H9 (cell line): Measurements from ENCODE around the gene DCUN1D2. TPM values are rescaled to one million over a fixed set of nuclear protein-coding genes. Genes with fewer than 3 reads are reported as not detected.

ENCODE experiments used
- DNase-seq: peaks from one replicate; pipeline ENCODE4 v3.0.0-alpha.2; 2017
- H2AFZ ChIP-seq: one replicate; pipeline ENCODE4 v1.6.1; 2013; ENCODE audit warnings: mild to moderate bottlenecking, low read length, control low read depth, moderate library complexity
- H2AK5ac ChIP-seq: 2 replicates; pipeline ENCODE4 v1.6.1; 2013; ENCODE audit warnings: low read length, control low read depth, mixed read lengths; ENCODE audit not compliant: insufficient read length
- H2BK120ac ChIP-seq: one replicate; pipeline ENCODE4 v1.6.1; 2013; ENCODE audit warnings: low read depth, mild to moderate bottlenecking, low read length, control low read depth, inconsistent platforms; ENCODE audit not compliant: poor library complexity, severe bottlenecking
- H2BK12ac ChIP-seq: 2 replicates; pipeline ENCODE4 v1.6.1; 2013; ENCODE audit warnings: low read length, control low read depth, mixed read lengths, low read depth; ENCODE audit not compliant: insufficient read length
- H2BK15ac ChIP-seq: 2 replicates; pipeline ENCODE4 v1.6.1; 2013; ENCODE audit warnings: low read depth, low read length, control low read depth
- H2BK20ac ChIP-seq: one replicate; pipeline ENCODE4 v1.6.1; 2013; ENCODE audit warnings: low read depth, mild to moderate bottlenecking, low read length, control low read depth, inconsistent platforms; ENCODE audit not compliant: poor library complexity, severe bottlenecking
- H2BK5ac ChIP-seq: 2 replicates; pipeline ENCODE4 v1.6.1; 2013; ENCODE audit warnings: low read length, control low read depth, mixed read lengths; ENCODE audit not compliant: insufficient read length
- H3K14ac ChIP-seq: 2 replicates; pipeline ENCODE4 v1.6.1; 2013; ENCODE audit warnings: low read length, control low read depth; ENCODE audit not compliant: insufficient read depth
- H3K18ac ChIP-seq: 2 replicates; pipeline ENCODE4 v1.6.1; 2013; ENCODE audit warnings: low read depth, mild to moderate bottlenecking, mixed read lengths, low read length, control low read depth; ENCODE audit not compliant: insufficient read length
- H3K23ac ChIP-seq: 2 replicates; pipeline ENCODE4 v1.6.1; 2013; ENCODE audit warnings: low read length, control low read depth, mixed read lengths, low read depth; ENCODE audit not compliant: insufficient read length
- H3K23me2 ChIP-seq: 2 replicates; pipeline ENCODE4 v1.6.1; 2013; ENCODE audit warnings: low read depth, mild to moderate bottlenecking, mixed read lengths, low read length, control low read depth; ENCODE audit not compliant: insufficient read length, poor library complexity, severe bottlenecking
- H3K27ac ChIP-seq: 2 replicates; pipeline ENCODE4 v1.5.1; 2013; ENCODE audit warnings: low read length, control low read depth, mixed read lengths, low read depth; ENCODE audit not compliant: insufficient read length
- H3K27me3 ChIP-seq: 2 replicates; pipeline ENCODE4 v1.6.1; 2013; ENCODE audit warnings: low read length, control low read depth, inconsistent platforms; ENCODE audit not compliant: insufficient read depth
- H3K4ac ChIP-seq: 2 replicates; pipeline ENCODE4 v1.6.1; 2013; ENCODE audit warnings: low read depth, mild to moderate bottlenecking, control low read depth, inconsistent platforms, low read length, moderate library complexity
- H3K4me1 ChIP-seq: 2 replicates; pipeline ENCODE4 v1.6.1; 2013; ENCODE audit warnings: low read length, control low read depth, inconsistent platforms; ENCODE audit not compliant: insufficient read depth
- H3K4me2 ChIP-seq: 2 replicates; pipeline ENCODE4 v1.6.1; 2013; ENCODE audit warnings: low read length, control low read depth, mixed read lengths; ENCODE audit not compliant: insufficient read length, insufficient read depth
- H3K56ac ChIP-seq: 2 replicates; pipeline ENCODE4 v1.6.1; 2013; ENCODE audit warnings: low read depth, mild to moderate bottlenecking, mixed read lengths, low read length, control low read depth; ENCODE audit not compliant: insufficient read length
- H3K79me1 ChIP-seq: 2 replicates; pipeline ENCODE4 v1.6.1; 2013; ENCODE audit warnings: low read depth, mild to moderate bottlenecking, moderate library complexity, low read length, control low read depth, inconsistent platforms; ENCODE audit not compliant: insufficient read depth, poor library complexity, severe bottlenecking
- H3K79me2 ChIP-seq: 2 replicates; pipeline ENCODE4 v1.6.1; 2013; ENCODE audit warnings: low read length, control low read depth, inconsistent platforms; ENCODE audit not compliant: insufficient read depth
- H3K9ac ChIP-seq: 2 replicates; pipeline ENCODE4 v1.6.1; 2013; ENCODE audit warnings: low read length, control low read depth, mixed read lengths; ENCODE audit not compliant: insufficient read length; ENCODE audit errors: extremely low read depth
- H3K9me3 ChIP-seq: one replicate; pipeline ENCODE4 v1.6.1; 2013; ENCODE audit warnings: low read depth, low read length, inconsistent platforms; ENCODE audit not compliant: control insufficient read depth
- H3T11ph ChIP-seq: one replicate; pipeline ENCODE4 v1.6.1; 2013; ENCODE audit warnings: mild to moderate bottlenecking, low read length, control low read depth, inconsistent platforms
- H4K20me1 ChIP-seq: one replicate; pipeline ENCODE4 v1.6.1; 2013; ENCODE audit not compliant: control insufficient read depth, insufficient read length, insufficient read depth
- H4K5ac ChIP-seq: 2 replicates; pipeline ENCODE4 v1.6.1; 2013; ENCODE audit warnings: low read depth, mild to moderate bottlenecking, mixed read lengths, low read length, control low read depth; ENCODE audit not compliant: insufficient read length
- H4K8ac ChIP-seq: replicated peaks from 2 replicates; pipeline ENCODE4 v1.6.1; 2013; ENCODE audit warnings: low read length, control low read depth, mixed read lengths, low read depth; ENCODE audit not compliant: insufficient read length
- H4K91ac ChIP-seq: 2 replicates; pipeline ENCODE4 v1.6.1; 2013; ENCODE audit warnings: low read depth, mild to moderate bottlenecking, moderate library complexity, mixed read lengths, low read length, control low read depth; ENCODE audit not compliant: insufficient read length
- H3K27ac Mint-ChIP-seq, 3 experiments: 2 replicates in 2 of 3; 3 replicates in 1 of 3; pipeline ENCODE4 v1.8.0; 2020 to 2021; ENCODE audit warnings: mixed read lengths in 3 of 3, mild to moderate bottlenecking in 1 of 3, moderate library complexity in 1 of 3
- H3K27me3 Mint-ChIP-seq: 2 replicates; pipeline ENCODE4 v1.8.0; 2021; ENCODE audit warnings: low read depth, mild to moderate bottlenecking, moderate library complexity, mixed read lengths
- H3K36me3 Mint-ChIP-seq, 3 experiments: 2 replicates in 2 of 3; 3 replicates in 1 of 3; pipeline ENCODE4 v1.8.0; 2020 to 2021; ENCODE audit warnings: low read depth in 3 of 3, mixed read lengths in 3 of 3; ENCODE audit not compliant: insufficient read depth in 1 of 3
- H3K4me1 Mint-ChIP-seq, 2 experiments: 2 replicates each; pipeline ENCODE4 v1.8.0; 2020; ENCODE audit warnings: mixed read lengths in 2 of 2
- H3K4me3 Mint-ChIP-seq, 2 experiments: 2 replicates in 1 of 2; 3 replicates in 1 of 2; pipeline ENCODE4 v1.8.0; 2020 to 2021; ENCODE audit warnings: mild to moderate bottlenecking in 2 of 2, mixed read lengths in 2 of 2, moderate library complexity in 1 of 2
- H3K9me3 Mint-ChIP-seq, 2 experiments: 2 replicates in 1 of 2; 3 replicates in 1 of 2; pipeline ENCODE4 v1.8.0; 2020; ENCODE audit warnings: mild to moderate bottlenecking in 2 of 2, mixed read lengths in 2 of 2, moderate library complexity in 1 of 2
- WGBS: extraction: QIAGEN DNeasy Blood & Tissue Kit; methylation state at CpG from one replicate; pipeline ENCODE4 v1.1.7; 2013; ENCODE audit warnings: missing lambda C conversion rate, low lambda C conversion rate, mixed read lengths; ENCODE audit not compliant: insufficient read length; ENCODE audit errors: extremely low coverage; 5-methylcytosine and 5-hydroxymethylcytosine counted together
- total RNA-seq: library from RNA; stranded (reverse); gene quantifications from 2 replicates; pipeline ENCODE4 v1.2.1, GENCODE V29; 2021
- TF ChIP-seq, protein P1 (sequence below): fragments of 200-600 bp; sonication (generic); conservative IDR thresholded peaks from 3 replicates; pipeline ENCODE4 v1.8.0; 2021; ENCODE audit warnings: antibody characterized with exemption, mild to moderate bottlenecking

The DCUN1D2 gene
- total RNA-seq, 1 experiment from 2014 or later, result 36.8 TPM

DNA sequence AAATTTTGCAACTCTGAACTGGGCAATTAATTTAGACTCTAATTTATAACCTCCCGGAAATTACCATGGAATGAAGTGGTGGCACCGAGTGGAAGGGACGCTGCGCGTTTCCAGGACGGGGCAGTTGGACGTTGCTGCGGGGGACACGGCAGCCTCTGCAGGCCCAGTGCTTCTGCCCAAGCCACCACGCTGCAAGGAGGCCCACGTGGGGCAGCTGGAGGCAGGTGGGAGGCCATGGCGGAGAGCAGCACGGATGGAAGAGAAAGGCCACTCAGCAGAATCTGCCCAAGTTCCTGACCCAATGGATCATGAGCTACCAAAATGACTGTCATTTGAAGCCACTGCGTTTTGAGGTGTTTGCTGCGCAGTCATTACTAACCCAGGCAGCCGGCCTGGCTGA, 26.0 kb downstream of the DCUN1D2 start:
- Mint-ChIP-seq H3K27ac (peak overlapping the region in 1 of 3 experiments; percentile 53; a peak in 1 of 7 replicates), H3K27me3 (no peaks in the 10 kb centered on the region), H3K9me3 (no peaks in the 10 kb centered on the region), H3K4me1 (peaks cover 14 to 15% of the 10 kb centered on the region in 2 experiments), H3K36me3 (peaks cover 19 to 69% (median 52%) of the 10 kb centered on the region in 3 experiments; a peak in 6 of 7 replicates), H3K4me3 (no peak overlapping the region)
- Histone ChIP-seq H3K14ac (no peak overlapping the region), H2BK5ac (no peak overlapping the region), H2BK120ac (no peak overlapping the region), H3K4me2 (no peak overlapping the region), H3K23me2 (no peaks in the 10 kb centered on the region), H4K5ac (no peak overlapping the region), H3K23ac (no peak overlapping the region), H3K56ac (no peak overlapping the region), H3T11ph (no peak overlapping the region), H2BK15ac (no peak overlapping the region), H2BK12ac (no peak overlapping the region), H3K27ac (no peak overlapping the region), H2AFZ (no peak overlapping the region), H3K9ac (no peak overlapping the region), H3K9me3 (no peaks in the 10 kb centered on the region), H3K4ac (no peak overlapping the region), H4K91ac (no peak overlapping the region), H3K79me1 (no peaks in the 10 kb centered on the region), H2AK5ac (no peak overlapping the region), H4K20me1 (no peaks in the 10 kb centered on the region), H3K18ac (no peak overlapping the region), H3K4me1 (no peaks in the 10 kb centered on the region), H3K79me2 (no peaks in the 10 kb centered on the region), H2BK20ac (no peak overlapping the region), H4K8ac (no peak overlapping the region), H3K27me3 (no peaks in the 10 kb centered on the region)
- DNase-seq, result no peak
- TF ChIP-seq, protein P1, sequence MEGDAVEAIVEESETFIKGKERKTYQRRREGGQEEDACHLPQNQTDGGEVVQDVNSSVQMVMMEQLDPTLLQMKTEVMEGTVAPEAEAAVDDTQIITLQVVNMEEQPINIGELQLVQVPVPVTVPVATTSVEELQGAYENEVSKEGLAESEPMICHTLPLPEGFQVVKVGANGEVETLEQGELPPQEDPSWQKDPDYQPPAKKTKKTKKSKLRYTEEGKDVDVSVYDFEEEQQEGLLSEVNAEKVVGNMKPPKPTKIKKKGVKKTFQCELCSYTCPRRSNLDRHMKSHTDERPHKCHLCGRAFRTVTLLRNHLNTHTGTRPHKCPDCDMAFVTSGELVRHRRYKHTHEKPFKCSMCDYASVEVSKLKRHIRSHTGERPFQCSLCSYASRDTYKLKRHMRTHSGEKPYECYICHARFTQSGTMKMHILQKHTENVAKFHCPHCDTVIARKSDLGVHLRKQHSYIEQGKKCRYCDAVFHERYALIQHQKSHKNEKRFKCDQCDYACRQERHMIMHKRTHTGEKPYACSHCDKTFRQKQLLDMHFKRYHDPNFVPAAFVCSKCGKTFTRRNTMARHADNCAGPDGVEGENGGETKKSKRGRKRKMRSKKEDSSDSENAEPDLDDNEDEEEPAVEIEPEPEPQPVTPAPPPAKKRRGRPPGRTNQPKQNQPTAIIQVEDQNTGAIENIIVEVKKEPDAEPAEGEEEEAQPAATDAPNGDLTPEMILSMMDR, result no peak
- no CpG with 5 or more reads among the region's 16 CpGs for WGBS
